Mesendoderm (in vitro differentiated cells): ENCODE measurements around the gene NUP37.
"Not testable (repeated sequence)": the region's sequence is repeated elsewhere in the genome, so short reads cannot be mapped to it uniquely, and the experiment has no call there.

ENCODE experiments used
- DNase-seq: peaks from one replicate; pipeline ENCODE4 v3.0.0; 2013
- H2AK5ac ChIP-seq: 2 replicates; pipeline ENCODE4 v1.6.1; 2013; ENCODE audit warnings: low read length, inconsistent platforms
- H2BK120ac ChIP-seq: 2 replicates; pipeline ENCODE4 v1.6.1; 2013; ENCODE audit warnings: low read depth, mild to moderate bottlenecking, low read length, moderate library complexity, mixed read lengths
- H2BK15ac ChIP-seq: replicated peaks from 2 replicates; pipeline ENCODE4 v1.6.1; 2013; ENCODE audit warnings: low read depth, mild to moderate bottlenecking, moderate library complexity
- H2BK5ac ChIP-seq: 2 replicates; pipeline ENCODE4 v1.6.1; 2013; ENCODE audit warnings: low read length, inconsistent platforms
- H3K18ac ChIP-seq: 2 replicates; pipeline ENCODE4 v1.6.1; 2013; ENCODE audit warnings: mild to moderate bottlenecking, low read length, mixed read lengths
- H3K23ac ChIP-seq: one replicate; pipeline ENCODE4 v1.6.1; 2013; ENCODE audit warnings: low read length
- H3K27ac ChIP-seq: 2 replicates; pipeline ENCODE4 v1.5.1; 2013; ENCODE audit warnings: low read depth, mild to moderate bottlenecking, inconsistent platforms, low read length, moderate library complexity
- H3K27me3 ChIP-seq: 2 replicates; pipeline ENCODE4 v1.6.1; 2013; ENCODE audit warnings: low read length, control low read depth, mild to moderate bottlenecking, inconsistent platforms; ENCODE audit not compliant: insufficient read depth, poor library complexity
- H3K36me3 ChIP-seq: 2 replicates; pipeline ENCODE4 v1.6.1; 2013; ENCODE audit warnings: low read length, inconsistent platforms; ENCODE audit not compliant: control insufficient read depth, insufficient read depth
- H3K4ac ChIP-seq: one replicate; pipeline ENCODE4 v1.6.1; 2013; ENCODE audit warnings: low read depth, mild to moderate bottlenecking, low read length, moderate library complexity
- H3K4me1 ChIP-seq: 2 replicates; pipeline ENCODE4 v1.6.1; 2013; ENCODE audit warnings: low read depth, low read length, inconsistent platforms; ENCODE audit not compliant: control insufficient read depth
- H3K4me2 ChIP-seq: 2 replicates; pipeline ENCODE4 v1.6.1; 2013; ENCODE audit warnings: low read length
- H3K4me3 ChIP-seq: 2 replicates; pipeline ENCODE4 v1.5.1; 2013; ENCODE audit warnings: mild to moderate bottlenecking, low read length
- H3K56ac ChIP-seq: one replicate; pipeline ENCODE4 v1.6.1; 2013; ENCODE audit warnings: low read length
- H3K79me1 ChIP-seq: 2 replicates; pipeline ENCODE4 v1.6.1; 2013; ENCODE audit warnings: low read length, inconsistent platforms
- H3K79me2 ChIP-seq: 2 replicates; pipeline ENCODE4 v1.6.1; 2013; ENCODE audit warnings: mild to moderate bottlenecking, low read length; ENCODE audit not compliant: control insufficient read depth, insufficient read depth
- H3K9ac ChIP-seq: 2 replicates; pipeline ENCODE4 v1.6.1; 2013; ENCODE audit warnings: low read length, inconsistent platforms
- H4K5ac ChIP-seq: one replicate; pipeline ENCODE4 v1.6.1; 2013; ENCODE audit warnings: low read length
- H4K8ac ChIP-seq: one replicate; pipeline ENCODE4 v1.6.1; 2013; ENCODE audit warnings: low read depth, mild to moderate bottlenecking, control low read depth, low read length, moderate library complexity
- WGBS: extraction: QIAGEN DNeasy Blood & Tissue Kit; methylation state at CpG from one replicate; pipeline ENCODE4 v1.1.7; 2013; ENCODE audit warnings: low lambda C conversion rate, missing lambda C conversion rate; ENCODE audit not compliant: insufficient coverage; ENCODE audit errors: extremely low coverage; 5-methylcytosine and 5-hydroxymethylcytosine counted together

The NUP37 gene

GRCh38 chr12:102080842-102081241 is 39.1 kb downstream of the NUP37 start:
- no peaks in the 10 kb centered on the region for H3K4me1 ChIP-seq
- H3K79me1 ChIP-seq, result no peaks in the 10 kb centered on the region
- H2BK15ac ChIP-seq, result no peak overlapping the region
- H2AK5ac ChIP-seq, result no peak overlapping the region
- H3K27me3 ChIP-seq, result no peaks in the 10 kb centered on the region
- H4K8ac ChIP-seq, result no peak overlapping the region
- no peak overlapping the region for H2BK120ac ChIP-seq
- H3K4me3 ChIP-seq, result no peak overlapping the region
- no peak overlapping the region for H4K5ac ChIP-seq
- H3K18ac ChIP-seq, result no peak overlapping the region
- H2BK5ac ChIP-seq, result no peak overlapping the region
- WGBS, result no CpG with 5 or more reads among the region's 4 CpGs
- no peaks in the 10 kb centered on the region for H3K79me2 ChIP-seq
- no peak for DNase-seq
- no peak overlapping the region for H3K23ac ChIP-seq
- H3K56ac ChIP-seq, result no peak overlapping the region
- no peak overlapping the region for H3K27ac ChIP-seq
- no peaks in the 10 kb centered on the region for H3K36me3 ChIP-seq
- no peak overlapping the region for H3K9ac ChIP-seq
- H3K4me2 ChIP-seq, result no peak overlapping the region
- no peak overlapping the region for H3K4ac ChIP-seq

- H3K4me1 ChIP-seq, H4K8ac ChIP-seq, H3K9ac ChIP-seq, H2BK15ac ChIP-seq, H3K4ac ChIP-seq, DNase-seq, H4K5ac ChIP-seq, H3K27me3 ChIP-seq, H3K4me2 ChIP-seq, H2AK5ac ChIP-seq, H3K79me1 ChIP-seq, H3K27ac ChIP-seq, H3K18ac ChIP-seq, H2BK5ac ChIP-seq, H3K4me3 ChIP-seq, H3K36me3 ChIP-seq, H3K79me2 ChIP-seq, H3K56ac ChIP-seq, H2BK120ac ChIP-seq, H3K23ac ChIP-seq: not testable (repeated sequence)
- WGBS, result no CpG with 5 or more reads among the region's 7 CpGs
These were observed 47.8 kb downstream of the NUP37 start for GRCh38 chr12:102072092-102072491.

DNA sequence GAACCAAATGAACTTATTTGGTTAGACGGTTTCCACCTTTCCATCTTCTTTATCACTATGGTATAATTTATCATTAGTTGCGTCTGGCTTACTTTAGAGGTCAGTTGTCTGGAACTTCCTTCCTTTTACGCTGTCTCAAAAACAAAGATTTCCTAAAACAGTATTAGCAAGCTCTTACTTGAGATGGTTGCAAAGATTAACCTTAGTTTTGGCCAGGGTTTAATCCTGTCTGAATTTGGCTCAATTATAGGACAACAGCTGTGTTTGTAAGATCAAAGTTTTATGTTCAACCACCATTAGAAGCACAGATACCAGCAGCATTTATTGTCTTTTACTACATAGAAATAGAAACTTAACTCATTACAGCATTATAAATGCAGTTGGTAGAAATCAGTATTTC is 50.2 kb downstream of the NUP37 start:
- no peak overlapping the region for H2BK120ac ChIP-seq
- no peaks in the 10 kb centered on the region for H3K27me3 ChIP-seq
- H3K79me1 ChIP-seq, result no peaks in the 10 kb centered on the region
- H3K4me1 ChIP-seq, result no peaks in the 10 kb centered on the region
- H2BK15ac ChIP-seq, result no peak overlapping the region
- no peak overlapping the region for H3K18ac ChIP-seq
- no peak overlapping the region for H2AK5ac ChIP-seq
- H4K5ac ChIP-seq, result no peak overlapping the region
- no peak overlapping the region for H3K9ac ChIP-seq
- no CpG with 5 or more reads among the region's 3 CpGs for WGBS
- H3K27ac ChIP-seq, result no peak overlapping the region
- H3K4ac ChIP-seq, result no peak overlapping the region
- H3K4me2 ChIP-seq, result no peak overlapping the region
- no peak overlapping the region for H3K4me3 ChIP-seq
- no peaks in the 10 kb centered on the region for H3K79me2 ChIP-seq
- no peak for DNase-seq
- no peaks in the 10 kb centered on the region for H3K36me3 ChIP-seq
- H3K23ac ChIP-seq, result no peak overlapping the region
- H3K56ac ChIP-seq, result no peak overlapping the region
- H4K8ac ChIP-seq, result no peak overlapping the region
- no peak overlapping the region for H2BK5ac ChIP-seq

DNA sequence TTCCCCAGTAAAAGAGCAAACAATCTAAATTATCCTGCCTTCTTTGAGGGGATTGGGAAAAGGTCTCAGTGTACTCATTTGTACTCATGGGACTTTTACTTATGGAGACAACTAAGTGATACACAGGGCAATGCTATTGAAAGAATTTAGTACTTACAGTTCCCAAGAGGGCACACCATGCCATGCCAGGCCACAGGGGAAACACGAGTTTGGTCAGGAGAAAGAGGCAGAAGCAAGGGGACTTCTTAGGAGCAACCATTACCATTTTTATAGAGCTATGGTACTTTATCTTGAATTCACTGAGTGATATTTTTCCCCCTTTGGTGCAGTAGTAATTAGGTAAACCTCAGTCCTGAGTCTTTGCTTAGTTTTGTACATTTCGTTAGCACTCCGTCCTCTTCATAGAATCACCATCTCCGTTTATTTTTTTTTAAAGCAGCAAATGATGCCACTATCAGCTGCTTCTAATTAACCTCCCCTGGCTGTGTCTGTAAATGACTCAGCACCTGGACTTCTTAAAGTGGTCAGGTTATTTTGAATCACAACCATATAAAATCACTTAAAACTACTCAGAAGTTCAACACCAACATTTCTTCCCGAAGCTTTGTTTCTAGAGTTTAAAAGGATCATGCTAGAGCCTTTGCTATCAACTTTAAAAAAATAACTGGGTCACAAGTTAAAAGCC is 52.2 kb downstream of the NUP37 start:
- Histone ChIP-seq H3K79me2 (no peaks in the 10 kb centered on the region), H3K4ac (no peak overlapping the region), H3K4me1 (no peaks in the 10 kb centered on the region), H4K5ac (no peak overlapping the region), H2BK15ac (no peak overlapping the region), H2AK5ac (no peak overlapping the region), H3K56ac (no peak overlapping the region), H3K4me3 (no peak overlapping the region), H4K8ac (no peak overlapping the region), H3K18ac (no peak overlapping the region), H3K9ac (no peak overlapping the region), H3K36me3 (no peaks in the 10 kb centered on the region), H3K23ac (no peak overlapping the region), H3K27me3 (no peaks in the 10 kb centered on the region), H3K79me1 (no peaks in the 10 kb centered on the region), H2BK5ac (no peak overlapping the region), H3K27ac (no peak overlapping the region), H3K4me2 (no peak overlapping the region), H2BK120ac (no peak overlapping the region)
- no CpG with 5 or more reads among the region's 5 CpGs for WGBS
- no peak for DNase-seq

DNA sequence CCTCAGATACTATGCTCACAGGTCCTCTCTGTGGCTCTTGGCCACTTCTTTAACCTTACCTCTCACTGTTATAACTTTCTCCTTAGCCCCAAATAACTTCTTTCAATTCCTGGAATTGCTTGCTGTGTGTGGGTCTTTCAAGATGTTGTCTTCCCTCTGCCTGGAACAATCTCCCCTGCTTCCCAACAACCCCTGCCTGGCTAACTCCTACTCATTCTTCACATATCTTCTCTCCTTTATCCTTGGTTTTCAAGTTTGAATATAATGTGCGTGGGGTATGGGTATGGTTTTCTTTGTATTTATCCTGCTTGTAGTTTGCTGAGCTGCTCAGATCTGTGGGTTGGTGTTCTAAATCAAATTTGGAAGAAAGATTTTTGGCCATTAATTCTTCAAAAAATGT is 55.4 kb downstream of the NUP37 start:
- H3K4ac ChIP-seq, result no peak overlapping the region
- H3K79me2 ChIP-seq, result no peaks in the 10 kb centered on the region
- no peak overlapping the region for H3K18ac ChIP-seq
- H3K4me3 ChIP-seq, result no peak overlapping the region
- H4K8ac ChIP-seq, result no peak overlapping the region
- WGBS, result no CpG with 5 or more reads among the region's 1 CpG
- H4K5ac ChIP-seq, result no peak overlapping the region
- H3K36me3 ChIP-seq, result no peaks in the 10 kb centered on the region
- no peak overlapping the region for H3K9ac ChIP-seq
- no peak overlapping the region for H3K4me2 ChIP-seq
- no peak overlapping the region for H2BK15ac ChIP-seq
- no peaks in the 10 kb centered on the region for H3K79me1 ChIP-seq
- no peak overlapping the region for H2BK120ac ChIP-seq
- H3K23ac ChIP-seq, result no peak overlapping the region
- H2BK5ac ChIP-seq, result no peak overlapping the region
- no peak overlapping the region for H3K56ac ChIP-seq
- H3K27ac ChIP-seq, result no peak overlapping the region
- no peak for DNase-seq
- H3K4me1 ChIP-seq, result no peaks in the 10 kb centered on the region
- H3K27me3 ChIP-seq, result no peaks in the 10 kb centered on the region
- no peak overlapping the region for H2AK5ac ChIP-seq

GRCh38 chr12:102063069-102063468 is 56.8 kb downstream of the NUP37 start:
- Histone ChIP-seq H3K4me3 (no peak overlapping the region), H3K27ac (no peak overlapping the region), H3K4me1 (no peaks in the 10 kb centered on the region), H3K4ac (no peak overlapping the region), H3K79me2 (no peaks in the 10 kb centered on the region), H2BK5ac (no peak overlapping the region), H2AK5ac (no peak overlapping the region), H3K79me1 (no peaks in the 10 kb centered on the region), H3K27me3 (no peaks in the 10 kb centered on the region), H2BK15ac (no peak overlapping the region), H3K9ac (no peak overlapping the region), H3K36me3 (no peaks in the 10 kb centered on the region), H4K8ac (no peak overlapping the region), H3K4me2 (no peak overlapping the region), H4K5ac (no peak overlapping the region), H3K23ac (no peak overlapping the region), H2BK120ac (no peak overlapping the region), H3K18ac (no peak overlapping the region), H3K56ac (no peak overlapping the region)
- DNase-seq, result peak; percentile 18
- WGBS, result no CpG with 5 or more reads among the region's 3 CpGs
